Measurements from ENCODE around the gene TRIM3.

Gene TRIM3

DNA sequence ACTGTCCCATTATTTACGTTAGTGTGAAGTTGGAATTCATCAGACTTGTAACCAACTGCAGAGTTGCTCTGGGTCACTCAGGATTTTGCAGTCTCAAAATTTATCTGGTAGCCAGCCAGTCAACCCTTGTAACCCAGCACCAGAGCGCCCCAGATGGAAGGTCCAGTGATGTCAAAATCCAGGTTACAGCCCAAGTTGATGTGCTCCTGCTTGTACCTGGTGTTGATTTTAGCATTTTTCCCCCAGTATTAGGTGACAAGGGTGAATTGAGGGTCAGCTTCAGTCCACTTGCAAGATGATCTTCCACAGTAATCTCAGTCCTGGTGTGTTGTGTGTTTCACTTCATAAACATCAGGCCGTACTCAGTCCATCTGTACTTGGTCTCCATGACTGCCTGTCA, 15.1 kb upstream of the TRIM3 start:
- H3K4me1 Mint-ChIP-seq = no peaks in the 10 kb centered on the region
- H3K27me3 Mint-ChIP-seq (ENCODE audit: low read depth) = no peaks in the 10 kb centered on the region

DNA sequence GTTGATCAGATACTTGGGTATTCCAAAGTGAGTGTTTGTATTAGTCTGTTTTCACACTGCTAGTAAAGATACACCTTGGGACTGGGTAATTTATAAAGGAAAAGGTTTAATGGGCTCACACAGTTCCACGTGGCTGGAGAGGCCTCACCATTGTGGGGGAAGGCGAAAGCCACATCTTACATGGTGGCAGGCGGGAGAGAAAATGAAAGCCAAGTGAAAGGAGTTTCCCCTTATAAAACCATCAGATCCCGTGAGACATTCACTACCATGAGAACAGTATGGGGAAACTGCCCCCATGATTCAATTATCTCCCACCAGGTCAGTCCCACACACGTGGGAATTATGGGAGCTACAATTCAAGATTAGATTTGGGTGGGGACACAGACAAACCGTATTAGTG, 14.6 kb upstream of the TRIM3 start:
- Mint-ChIP-seq H3K4me1 (peaks cover 3% of the 10 kb centered on the region), H3K36me3 (ENCODE audit: low read depth) (peaks cover 7% of the 10 kb centered on the region), H3K27ac (no peak overlapping the region), H3K9me3 (no peaks in the 10 kb centered on the region), H3K27me3 (ENCODE audit: low read depth) (no peaks in the 10 kb centered on the region), H3K4me3 (no peak overlapping the region)
- no peak for TF ChIP-seq CTCF (IDR thresholded peaks at IDR 0.05; ENCODE audit: unreplicated experiment in 3 of 3)

More for the DNA sequence above, 15.1 kb upstream of the TRIM3 start:
- Mint-ChIP-seq H3K27ac (no peak overlapping the region), H3K9me3 (no peaks in the 10 kb centered on the region), H3K36me3 (ENCODE audit: low read depth) (peaks cover 4% of the 10 kb centered on the region), H3K4me3 (no peak overlapping the region)
- no peak for TF ChIP-seq CTCF (IDR thresholded peaks at IDR 0.05; ENCODE audit: unreplicated experiment in 3 of 3)

GRCh38 chr11:6486938-6487337, 13.2 kb upstream of the TRIM3 start:
- H3K9me3 Mint-ChIP-seq = no peaks in the 10 kb centered on the region
- peaks cover 16% of the 10 kb centered on the region for H3K36me3 Mint-ChIP-seq (ENCODE audit: low read depth)
- no peaks in the 10 kb centered on the region for H3K27me3 Mint-ChIP-seq (ENCODE audit: low read depth)
- peaks cover 13% of the 10 kb centered on the region for H3K4me1 Mint-ChIP-seq
- TF ChIP-seq CTCF (IDR thresholded peaks at IDR 0.05; ENCODE audit: unreplicated experiment in 3 of 3) = no peak
- H3K4me3 Mint-ChIP-seq = no peak overlapping the region
- no peak overlapping the region for H3K27ac Mint-ChIP-seq

DNA sequence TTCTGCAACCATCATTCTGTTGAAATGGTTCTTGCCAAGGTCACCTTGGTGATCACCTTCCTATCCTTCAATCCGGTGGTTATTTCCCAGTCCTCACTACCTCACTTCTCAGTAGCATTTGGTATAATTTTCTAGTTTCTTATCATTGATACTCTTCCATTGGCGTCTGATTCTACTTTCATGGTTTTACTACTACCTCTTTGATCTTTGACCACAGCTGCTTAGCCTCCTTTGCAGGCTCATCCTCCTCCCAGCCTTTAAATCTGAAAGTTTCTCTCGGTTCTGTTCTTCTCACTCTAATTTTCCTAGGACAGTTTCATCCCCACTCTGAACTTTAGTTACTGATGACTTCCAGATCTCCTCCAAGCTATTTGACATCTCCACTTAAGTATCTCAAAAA, 12.5 kb upstream of the TRIM3 start:
- Mint-ChIP-seq H3K27ac (no peak overlapping the region), H3K4me1 (peaks cover 16% of the 10 kb centered on the region)
- TF ChIP-seq CTCF (IDR thresholded peaks at IDR 0.05; ENCODE audit: unreplicated experiment in 3 of 3) = no peak

GRCh38 chr11:6485661-6486060, 11.9 kb upstream of the TRIM3 start:
- Mint-ChIP-seq H3K4me3 (no peak overlapping the region), H3K27ac (no peak overlapping the region), H3K36me3 (ENCODE audit: low read depth) (peaks cover 20% of the 10 kb centered on the region), H3K27me3 (ENCODE audit: low read depth) (no peaks in the 10 kb centered on the region), H3K9me3 (no peaks in the 10 kb centered on the region), H3K4me1 (peaks cover 21% of the 10 kb centered on the region)
- TF ChIP-seq CTCF (IDR thresholded peaks at IDR 0.05; ENCODE audit: unreplicated experiment in 3 of 3) = no peak

More for the DNA sequence above, 12.5 kb upstream of the TRIM3 start:
- H3K27me3 Mint-ChIP-seq (ENCODE audit: low read depth) = no peaks in the 10 kb centered on the region
- H3K9me3 Mint-ChIP-seq = no peaks in the 10 kb centered on the region
- H3K4me3 Mint-ChIP-seq = no peak overlapping the region
- peaks cover 18% of the 10 kb centered on the region for H3K36me3 Mint-ChIP-seq (ENCODE audit: low read depth)

DNA sequence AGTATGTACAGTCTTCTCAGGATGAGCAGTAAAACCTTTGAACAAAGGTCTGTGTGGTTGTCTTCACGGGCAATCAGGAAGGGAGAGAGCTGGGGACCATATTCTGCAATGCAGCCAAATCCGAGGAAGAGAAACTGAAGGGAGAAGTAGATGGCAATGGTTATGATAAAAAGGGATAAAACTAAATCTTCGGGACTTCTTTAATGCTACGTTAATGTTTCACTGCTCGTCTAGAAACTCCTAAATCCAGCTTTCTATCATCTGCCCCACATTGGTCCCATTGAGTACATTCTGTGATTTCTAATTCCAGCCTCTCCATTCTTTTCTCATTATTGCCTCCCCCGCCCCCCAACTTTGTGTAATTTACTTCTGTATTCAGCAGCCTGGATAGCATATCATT, 9.3 kb upstream of the TRIM3 start:
- Mint-ChIP-seq H3K27me3 (ENCODE audit: low read depth) (no peaks in the 10 kb centered on the region), H3K9me3 (no peaks in the 10 kb centered on the region), H3K36me3 (ENCODE audit: low read depth) (peaks cover 26% of the 10 kb centered on the region), H3K4me1 (peaks cover 38% of the 10 kb centered on the region), H3K27ac (peak overlapping the region in 2 of 3 experiments; percentile 17 to 67), H3K4me3 (peak overlapping the region; percentile 98 to 100 (median 98))
- no peak for TF ChIP-seq CTCF (IDR thresholded peaks at IDR 0.05; ENCODE audit: unreplicated experiment in 3 of 3)
